NCI-H146 treated with DMSO at 0.1 percent for 48 hours (cell line): ENCODE results near the gene SIDT2.
"Not testable (repeated sequence)": the region's sequence is repeated elsewhere in the genome, so short reads cannot be mapped to it uniquely, and the experiment has no call there.

Experiments
- DNase-seq: peaks from one replicate; lab custom pipeline; 2025; ENCODE audit not compliant: unreplicated experiment; lab: John Stamatoyannopoulos, UW

Gene SIDT2

DNA sequence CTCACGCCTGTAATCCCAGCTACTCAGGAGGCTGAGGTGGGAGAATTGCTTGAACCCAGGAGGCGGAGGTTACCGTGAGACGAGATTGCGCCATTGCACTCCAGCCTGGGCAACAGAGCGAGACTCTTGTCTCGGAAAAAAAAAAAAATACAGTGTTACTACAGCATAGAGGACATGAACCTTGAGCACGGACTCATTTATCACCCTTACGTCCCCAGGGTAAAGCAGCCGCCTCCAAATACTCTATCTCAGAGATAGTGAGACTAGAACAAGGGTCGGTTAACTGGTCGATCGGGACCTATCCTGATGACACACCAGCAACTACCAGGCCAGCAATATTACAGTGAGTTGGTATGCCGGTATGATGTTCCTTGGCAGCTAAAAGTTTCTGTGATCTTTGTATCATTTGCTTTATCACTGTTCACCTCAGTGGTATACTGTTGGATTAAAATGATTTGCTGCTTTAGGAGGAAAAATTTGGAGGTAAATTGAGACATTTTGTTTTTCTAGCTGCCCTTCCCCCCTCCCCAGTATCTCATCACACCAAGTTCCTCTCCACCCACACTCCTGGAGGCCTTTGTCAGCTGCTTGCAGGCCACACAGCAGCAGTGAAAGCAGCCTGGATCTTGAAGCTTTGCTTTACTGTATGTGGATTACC lies 7.0 kb upstream of the SIDT2 start:
- DNase-seq, result no peak

GRCh38 chr11:117172724-117173421 lies 5.7 kb upstream of the SIDT2 start:
- no peak for DNase-seq

GRCh38 chr11:117175104-117175503 lies 3.4 kb upstream of the SIDT2 start:
- DNase-seq, result no peak

GRCh38 chr11:117175781-117176180 lies 2.8 kb upstream of the SIDT2 start:
- no peak for DNase-seq

DNA sequence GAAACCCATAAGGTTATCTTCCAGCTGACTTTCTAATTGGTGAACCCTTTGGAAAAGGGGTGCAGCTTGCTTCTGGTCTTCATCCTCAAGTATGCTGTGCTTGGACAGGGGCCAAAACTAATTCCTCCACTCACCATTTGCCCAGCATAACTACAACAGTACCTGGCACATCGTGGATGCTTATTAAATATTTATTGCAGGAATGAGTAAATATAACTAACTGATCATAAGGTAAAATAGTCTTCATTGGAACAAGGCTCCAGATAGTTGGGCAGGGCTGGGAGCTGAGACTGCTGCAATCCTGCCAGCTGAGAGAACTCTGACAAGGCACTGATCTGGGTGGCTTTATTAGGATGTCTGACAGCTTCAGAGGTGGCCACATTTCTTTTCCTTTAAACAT lies 2.4 kb upstream of the SIDT2 start:
- no peak for DNase-seq

DNA sequence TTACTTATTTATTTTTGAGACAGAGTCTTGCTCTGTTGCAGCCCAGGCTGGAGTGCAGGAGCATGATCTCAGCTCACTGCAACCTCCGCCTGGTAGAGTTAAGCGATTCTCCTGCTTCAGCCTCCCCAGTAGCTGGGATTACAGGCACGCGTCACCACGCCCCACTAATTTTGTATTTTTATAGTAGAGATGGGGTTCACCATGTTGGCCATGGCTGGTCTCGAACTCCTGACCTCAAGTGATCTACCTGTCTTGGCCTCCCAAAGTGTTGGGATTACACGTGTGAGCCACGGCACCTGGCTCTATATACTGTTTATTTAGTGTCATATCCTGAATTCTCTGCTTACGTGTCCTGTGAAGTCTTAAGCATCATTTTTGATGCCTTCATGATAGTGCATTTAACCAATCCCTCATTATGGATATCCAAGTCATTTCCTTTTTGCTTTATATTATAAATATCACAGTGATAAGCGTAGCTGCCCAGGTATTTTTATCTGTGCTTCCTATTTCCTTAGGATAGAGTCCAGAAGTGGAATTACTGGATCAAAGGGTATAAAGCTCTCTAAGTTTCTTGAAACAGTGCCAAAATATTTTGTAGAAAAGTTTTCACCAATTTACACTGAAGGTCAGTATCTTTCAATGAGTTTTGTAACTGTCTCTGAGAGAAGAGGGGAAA lies 871 bp upstream of the SIDT2 start:
- no peak for DNase-seq

GRCh38 chr11:117179048-117179999 lies 781 bp downstream of the SIDT2 start:
- DNase-seq, result no peak

DNA sequence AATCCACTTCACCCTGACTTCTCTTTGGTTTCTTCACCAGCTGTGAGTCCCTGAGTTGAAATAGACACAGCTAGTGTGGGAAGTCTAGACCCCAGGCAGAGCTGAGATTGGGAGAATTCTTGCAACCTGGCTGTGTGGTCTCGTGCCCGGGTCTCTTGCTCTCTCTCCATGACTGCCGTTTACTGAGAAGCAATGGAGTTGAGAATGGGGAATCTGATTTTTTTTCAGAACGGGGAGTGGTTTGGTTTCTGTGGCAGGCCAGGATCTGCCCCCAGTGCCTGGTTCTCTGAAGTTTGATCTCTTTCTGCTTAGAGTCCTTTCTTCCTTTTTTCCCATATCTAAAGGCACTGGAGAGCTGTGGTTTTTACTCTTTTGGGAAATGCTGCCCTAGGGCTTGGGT lies 1.5 kb downstream of the SIDT2 start:
- DNase-seq, result no peak

DNA sequence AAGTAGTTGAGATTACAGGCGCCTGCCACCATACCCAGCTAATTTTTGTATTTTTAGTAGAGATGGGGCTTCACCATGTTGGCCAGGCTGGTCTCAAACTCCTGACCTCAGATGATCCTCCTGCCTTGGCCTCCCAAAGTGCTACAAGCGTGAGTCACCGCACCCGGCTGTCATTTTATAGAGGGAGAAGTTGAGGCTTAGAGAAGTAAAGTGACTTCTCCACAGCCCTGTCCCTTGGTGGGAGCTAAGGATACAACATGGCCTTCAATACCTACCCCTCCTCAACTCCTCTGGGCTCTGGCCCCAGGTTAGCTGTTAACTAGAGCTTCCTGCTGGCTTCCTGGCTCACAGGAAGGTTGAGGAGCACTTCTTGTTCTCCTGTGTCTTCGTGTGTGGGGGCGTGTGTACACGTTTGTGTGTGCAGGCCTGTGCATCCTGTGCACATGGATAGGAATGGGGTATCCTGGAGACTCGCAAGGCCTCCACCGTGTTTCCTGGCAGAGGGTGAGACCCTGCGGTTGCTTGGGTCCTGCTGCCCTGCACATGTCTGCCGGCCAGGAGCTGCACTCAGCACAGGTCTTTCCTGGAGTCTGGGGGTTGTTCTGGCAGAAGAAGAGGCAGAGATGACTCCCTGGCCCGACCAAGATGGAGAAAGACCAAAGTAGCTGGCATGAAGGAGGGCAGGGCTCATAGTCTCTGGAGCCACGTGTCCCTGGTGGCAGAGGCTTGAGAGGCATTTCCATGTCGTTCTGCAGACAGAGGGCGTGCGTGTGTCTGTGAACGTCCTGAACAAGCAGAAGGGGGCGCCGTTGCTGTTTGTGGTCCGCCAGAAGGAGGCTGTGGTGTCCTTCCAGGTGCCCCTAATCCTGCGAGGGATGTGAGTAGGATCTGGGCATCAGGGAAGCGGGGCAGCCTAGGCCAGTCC lies 2.4 kb downstream of the SIDT2 start:
- DNase-seq, result no peak

DNA sequence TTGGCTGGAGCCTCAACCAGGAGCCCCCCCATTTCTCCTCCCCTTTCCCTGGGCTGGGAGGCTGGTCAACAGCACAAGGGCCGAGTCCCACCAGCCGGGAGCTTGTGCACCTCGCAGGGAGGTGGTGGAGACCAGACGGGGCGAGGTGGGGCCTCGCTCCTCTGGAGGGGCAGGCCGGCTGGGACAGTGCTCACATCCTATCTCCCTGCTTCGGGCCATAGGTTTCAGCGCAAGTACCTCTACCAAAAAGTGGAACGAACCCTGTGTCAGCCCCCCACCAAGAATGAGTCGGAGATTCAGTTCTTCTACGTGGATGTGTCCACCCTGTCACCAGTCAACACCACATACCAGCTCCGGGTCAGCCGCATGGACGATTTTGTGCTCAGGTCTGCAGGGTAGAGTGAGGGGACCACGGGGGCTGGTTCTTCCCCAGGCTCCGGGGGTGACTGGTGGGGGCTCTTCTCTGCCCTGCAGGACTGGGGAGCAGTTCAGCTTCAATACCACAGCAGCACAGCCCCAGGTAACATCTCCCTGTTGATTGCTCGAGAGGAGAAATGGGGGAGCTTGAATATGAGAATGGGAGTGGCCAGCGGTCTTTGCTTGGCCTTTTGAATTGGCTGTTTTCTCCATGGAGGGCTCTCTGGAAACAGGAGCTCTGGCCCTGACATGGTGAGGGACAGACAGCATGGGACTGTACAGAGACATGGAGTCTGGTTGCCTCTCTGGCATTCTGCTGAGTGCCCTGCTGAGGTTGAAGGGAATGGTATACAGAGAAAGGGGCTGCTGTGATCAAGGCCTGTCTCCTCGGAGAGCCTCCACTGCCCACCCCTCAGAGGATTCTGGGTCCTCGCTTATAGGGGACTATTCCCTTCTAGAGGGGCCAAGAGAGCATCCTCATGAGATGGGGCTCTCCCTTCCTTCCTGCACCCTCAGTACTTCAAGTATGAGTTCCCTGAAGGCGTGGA lies 3.3 kb downstream of the SIDT2 start:
- DNase-seq, result no peak

DNA sequence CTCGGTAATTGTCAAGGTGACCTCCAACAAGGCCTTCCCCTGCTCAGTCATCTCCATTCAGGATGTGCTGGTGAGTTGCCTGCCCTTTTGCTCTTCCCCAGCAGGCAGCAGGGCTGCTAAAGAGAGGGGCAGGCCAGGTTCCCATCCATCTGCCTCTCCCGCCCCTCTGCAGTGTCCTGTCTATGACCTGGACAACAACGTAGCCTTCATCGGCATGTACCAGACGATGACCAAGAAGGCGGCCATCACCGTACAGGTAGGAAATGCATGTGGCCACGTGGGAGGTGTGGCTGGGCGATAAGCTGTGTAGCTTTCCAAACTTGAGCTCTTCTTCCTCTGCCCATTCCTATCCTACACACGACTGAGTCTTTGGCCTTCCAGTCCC lies 4.0 kb downstream of the SIDT2 start:
- DNase-seq, result no peak

DNA sequence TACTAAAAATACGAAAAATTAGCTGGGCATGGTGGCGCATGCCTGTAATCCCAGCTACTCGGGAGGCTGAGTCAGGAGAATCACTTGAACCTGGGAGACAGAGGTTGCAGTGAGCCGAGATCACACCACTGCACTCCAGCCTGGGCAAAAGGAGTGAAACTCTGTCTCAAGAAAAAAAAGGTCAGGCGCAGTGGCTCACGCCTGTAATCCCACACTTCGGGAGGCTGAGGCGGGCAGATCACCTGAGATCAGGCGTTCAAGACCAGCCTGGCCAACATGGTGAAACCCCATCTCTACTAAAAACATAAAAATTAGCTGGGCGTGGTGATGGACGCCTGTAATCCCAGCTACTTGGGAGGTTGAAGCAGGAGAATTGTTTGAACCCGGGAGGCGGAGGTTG lies 4.6 kb downstream of the SIDT2 start:
- DNase-seq, result not testable (repeated sequence)

DNA sequence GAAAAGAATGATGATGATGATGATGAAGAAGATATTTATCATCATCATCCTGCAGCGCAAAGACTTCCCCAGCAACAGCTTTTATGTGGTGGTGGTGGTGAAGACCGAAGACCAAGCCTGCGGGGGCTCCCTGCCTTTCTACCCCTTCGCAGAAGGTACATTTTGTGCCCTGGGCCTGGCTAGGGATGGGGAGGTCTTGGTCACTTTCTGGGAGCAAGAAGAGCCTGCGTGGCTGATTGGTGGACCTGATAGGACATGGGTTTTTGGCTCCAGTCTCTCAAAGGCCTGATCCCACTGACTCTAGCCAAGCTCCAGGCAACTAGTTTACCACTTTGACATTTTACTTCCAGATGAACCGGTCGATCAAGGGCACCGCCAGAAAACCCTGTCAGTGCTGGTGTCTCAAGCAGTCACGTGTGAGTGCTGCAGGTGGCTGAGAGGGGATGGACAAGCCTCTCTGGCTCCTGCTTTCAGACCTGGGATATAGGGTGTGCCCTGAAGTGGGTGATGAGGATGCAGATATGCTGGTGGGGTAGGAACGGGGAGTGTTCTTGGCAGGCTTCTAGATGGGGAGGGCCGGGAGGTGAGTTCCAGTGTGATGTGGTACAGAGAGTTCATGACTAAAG lies 5.3 kb downstream of the SIDT2 start:
- no peak for DNase-seq

DNA sequence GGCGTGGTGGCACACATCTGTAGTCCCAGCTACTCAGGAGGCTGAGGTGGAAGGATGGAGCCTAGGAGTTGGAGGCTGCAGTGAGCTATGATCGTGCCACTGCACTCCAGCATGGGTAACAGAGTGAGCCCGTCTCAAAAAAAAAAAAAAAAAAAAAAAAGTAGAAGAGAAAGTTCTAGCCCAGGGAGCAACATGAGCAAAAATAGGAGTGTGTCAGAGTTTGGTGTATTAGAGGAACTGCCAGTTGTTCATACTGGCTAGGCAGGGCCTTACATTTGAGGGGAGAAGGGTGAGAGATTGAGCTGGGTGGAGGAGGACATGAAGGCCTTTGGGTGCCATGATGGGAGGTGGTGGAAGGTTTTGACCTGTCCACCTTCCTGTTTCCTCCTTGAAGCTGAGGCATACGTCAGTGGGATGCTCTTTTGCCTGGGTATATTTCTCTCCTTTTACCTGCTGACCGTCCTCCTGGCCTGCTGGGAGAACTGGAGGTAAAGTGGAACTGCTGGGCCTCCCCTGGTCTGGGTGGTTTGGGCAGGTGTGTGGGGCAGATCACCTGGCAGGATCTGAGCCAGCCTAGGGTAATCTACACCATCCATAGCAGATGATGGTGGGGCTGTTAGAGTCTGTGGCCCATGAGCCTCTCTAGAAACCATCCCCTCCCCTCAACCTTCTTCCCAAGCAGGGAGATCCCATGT lies 7.3 kb downstream of the SIDT2 start:
- no peak for DNase-seq

DNA sequence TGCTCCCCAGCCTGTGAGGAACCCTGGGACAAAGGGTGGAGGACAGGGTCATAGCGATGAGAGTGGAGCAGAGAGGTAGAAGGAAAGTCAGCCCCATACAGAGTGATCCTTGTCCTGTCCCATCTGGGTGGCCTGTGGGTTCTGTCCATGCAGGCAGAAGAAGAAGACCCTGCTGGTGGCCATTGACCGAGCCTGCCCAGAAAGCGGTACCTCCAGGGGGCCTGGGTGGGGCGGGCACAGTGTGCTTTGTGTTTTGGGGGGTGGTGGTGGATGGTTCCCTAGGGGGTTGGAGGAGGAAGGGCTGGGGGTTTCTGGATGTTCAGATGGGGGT lies 7.9 kb downstream of the SIDT2 start:
- no peak for DNase-seq

GRCh38 chr11:117187007-117187406 lies 8.5 kb downstream of the SIDT2 start:
- no peak for DNase-seq

- no peak for DNase-seq
These were observed 8.9 kb downstream of the SIDT2 start for GRCh38 chr11:117187428-117187798.

- no peak for DNase-seq
These were observed 9.4 kb downstream of the SIDT2 start for GRCh38 chr11:117187799-117188481.
